GM08714 (cell line): Measurements from ENCODE around the gene KLHL29.

ENCODE experiments used
- H3K4me3 ChIP-seq: fragments of 200-500 bp; sonication (Bioruptor generic); 2 replicates; pipeline ENCODE4 v1.5.1; 2014; ENCODE audit warnings: mild to moderate bottlenecking, low read length, inconsistent platforms
- ZNF274 ChIP-seq: IDR thresholded peaks from 2 replicates; pipeline ENCODE4 v1.6.1; 2012; ENCODE audit warnings: mild to moderate bottlenecking, low read depth, low read length

Gene KLHL29

DNA sequence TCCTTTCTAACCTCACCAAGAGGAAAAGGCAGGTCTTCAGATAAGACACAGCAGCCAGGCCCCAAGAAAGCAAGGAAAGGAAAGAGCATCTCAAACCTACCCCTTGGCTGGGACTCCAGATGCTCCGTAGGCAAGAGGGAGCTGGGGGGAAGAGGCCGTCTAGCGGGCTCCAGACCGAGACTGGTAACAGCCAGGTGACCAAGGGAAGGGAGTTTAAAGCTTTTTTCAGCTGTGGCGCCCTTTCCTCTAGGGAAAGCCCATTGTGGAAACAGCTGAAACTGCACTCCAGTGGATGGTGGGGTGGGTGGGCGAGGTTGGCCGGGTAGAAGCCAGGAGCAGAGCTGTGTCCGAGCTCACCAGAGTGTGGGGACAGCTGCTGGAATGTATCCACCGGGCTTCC is 180.4 kb downstream of the KLHL29 start:
- H3K4me3 ChIP-seq = no peak overlapping the region
- no peak for TF ChIP-seq ZNF274

DNA sequence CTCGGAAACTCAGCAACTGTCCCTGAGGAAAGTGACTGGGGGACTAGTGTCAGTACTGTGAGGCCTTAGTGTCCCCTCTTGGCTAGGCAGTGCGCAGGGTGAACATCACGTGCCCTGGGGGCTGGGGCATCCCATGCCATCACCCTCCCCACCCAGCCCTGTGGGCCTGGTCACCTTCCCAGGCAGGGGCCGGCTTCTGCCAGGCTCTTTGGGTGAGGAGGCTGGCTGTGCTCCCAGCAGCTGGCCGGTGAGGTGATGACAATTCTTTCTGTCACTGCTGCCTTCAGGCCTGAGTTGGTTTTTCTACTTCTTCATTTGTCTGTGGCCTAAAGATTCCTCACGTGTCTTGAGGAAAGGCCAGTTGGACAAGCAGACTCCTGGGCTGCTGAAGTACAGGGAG is 180.8 kb downstream of the KLHL29 start:
- TF ChIP-seq ZNF274 = no peak
- no peak overlapping the region for H3K4me3 ChIP-seq

DNA sequence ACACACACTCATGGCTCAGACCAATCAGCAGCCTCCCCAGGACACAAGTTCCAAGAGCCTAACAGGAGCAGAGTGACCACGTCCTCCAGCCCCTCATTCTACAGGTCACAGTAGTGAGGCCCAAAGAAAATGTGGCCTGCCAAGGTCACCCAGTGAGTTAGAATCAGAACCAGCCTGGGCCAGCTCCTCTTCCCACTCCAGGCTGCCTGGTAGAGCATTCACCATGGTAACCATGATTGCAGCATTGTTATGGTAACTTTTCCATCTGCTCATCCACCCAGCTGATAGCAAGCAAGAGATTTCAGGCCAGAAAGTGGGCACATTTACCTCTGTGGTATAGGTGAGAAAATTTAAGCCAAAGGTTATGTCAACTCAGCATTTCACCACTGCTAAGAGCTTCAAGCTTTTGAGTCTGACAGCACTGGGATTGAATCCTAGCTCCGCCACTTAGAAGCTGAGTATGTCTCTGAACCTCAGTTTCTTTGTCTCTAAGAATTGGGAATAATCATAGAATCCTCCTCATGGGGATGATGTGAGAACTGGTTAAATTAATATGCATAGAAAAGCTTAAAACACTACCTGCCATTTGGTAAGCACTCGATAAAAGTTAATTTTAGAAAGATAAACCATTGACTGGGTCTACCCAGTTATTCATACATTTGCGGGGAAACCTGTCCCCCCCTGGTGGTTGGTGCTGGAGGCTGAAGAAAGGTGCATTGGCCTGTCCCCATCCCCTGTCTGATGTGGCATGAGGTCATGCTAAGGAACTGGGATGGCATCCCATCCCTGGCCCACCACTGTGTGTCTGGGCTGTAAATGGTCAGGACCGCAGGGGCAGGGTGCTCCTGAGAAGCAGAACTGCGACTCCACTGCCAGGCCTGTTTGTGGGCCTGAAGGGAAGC is 181.5 kb downstream of the KLHL29 start:
- H3K4me3 ChIP-seq = no peak overlapping the region
- no peak for TF ChIP-seq ZNF274

DNA sequence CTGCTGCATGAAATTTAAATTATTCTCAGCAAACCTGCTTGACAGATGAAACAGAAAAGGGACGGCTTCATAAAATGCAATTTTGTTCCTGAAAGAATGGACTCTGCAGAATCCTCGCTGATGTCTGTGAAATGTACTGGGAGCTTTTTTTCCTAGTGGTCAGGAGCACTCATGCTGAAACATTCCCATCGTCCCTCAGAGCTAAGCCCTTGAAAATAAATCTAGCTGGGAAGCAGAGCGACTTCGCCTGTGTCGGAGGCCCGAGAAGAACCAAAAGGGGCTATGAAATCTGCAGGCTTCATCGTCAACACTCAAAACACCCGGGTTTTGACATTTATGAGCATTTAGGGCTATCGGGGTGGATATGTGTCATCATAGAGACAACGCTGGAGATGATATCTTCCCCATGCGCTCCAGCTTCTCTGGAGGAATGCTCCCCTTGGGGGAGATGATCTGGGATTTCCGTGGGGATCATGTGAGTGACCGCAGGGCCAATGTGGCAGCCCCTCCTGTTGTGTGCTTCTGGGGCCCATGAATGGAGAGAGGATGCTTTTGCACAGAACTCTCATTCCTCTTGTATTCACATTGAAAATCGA is 182.3 kb downstream of the KLHL29 start:
- no peak overlapping the region for H3K4me3 ChIP-seq
- no peak for TF ChIP-seq ZNF274

DNA sequence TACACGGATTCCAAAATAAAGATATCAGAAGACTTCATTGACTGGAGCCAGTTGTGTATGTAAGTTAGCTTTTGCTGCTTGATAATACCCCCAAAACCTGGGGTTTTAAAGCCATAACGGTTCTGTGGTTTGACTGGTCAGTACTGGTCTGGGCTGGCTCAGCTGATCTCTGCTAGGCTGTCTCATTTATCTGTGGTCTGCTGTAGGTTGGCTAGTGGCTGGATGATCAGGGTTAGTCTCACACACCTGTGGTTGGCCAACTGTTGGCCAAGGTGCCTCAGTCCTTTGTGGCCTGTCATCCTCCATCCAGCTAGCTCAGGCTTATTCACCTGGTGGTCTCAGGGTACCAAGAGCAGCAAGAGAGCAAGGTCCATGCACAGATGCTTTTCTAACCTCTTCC is 183.2 kb downstream of the KLHL29 start:
- H3K4me3 ChIP-seq = no peak overlapping the region
- TF ChIP-seq ZNF274 = no peak

DNA sequence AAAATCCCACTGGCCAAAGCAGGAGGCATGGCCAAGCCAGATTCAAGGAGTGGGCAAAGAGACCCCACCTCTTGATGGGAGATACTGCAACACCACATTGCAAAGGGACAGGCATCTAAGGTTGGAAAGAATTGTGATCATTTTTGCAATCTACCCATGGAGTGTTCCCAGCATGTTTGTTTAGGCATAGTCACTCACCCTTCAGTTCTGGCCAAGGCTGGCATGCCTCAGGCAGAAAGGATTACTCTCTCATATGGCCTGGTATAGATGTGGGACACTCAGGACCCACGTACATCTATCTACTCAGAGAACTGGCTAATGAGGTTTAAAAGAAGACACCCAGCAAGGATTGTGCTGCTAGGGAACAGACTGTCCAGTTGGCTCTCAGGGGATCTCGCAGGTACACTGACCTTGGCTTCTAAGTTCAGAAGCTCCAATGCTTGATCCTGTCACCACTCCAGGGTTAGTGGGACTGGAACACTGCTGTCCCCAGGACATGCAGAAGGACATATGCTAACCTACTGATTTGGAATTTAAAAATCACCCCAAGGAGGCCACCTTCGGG is 183.7 kb downstream of the KLHL29 start:
- TF ChIP-seq ZNF274 = no peak
- H3K4me3 ChIP-seq = no peak overlapping the region

DNA sequence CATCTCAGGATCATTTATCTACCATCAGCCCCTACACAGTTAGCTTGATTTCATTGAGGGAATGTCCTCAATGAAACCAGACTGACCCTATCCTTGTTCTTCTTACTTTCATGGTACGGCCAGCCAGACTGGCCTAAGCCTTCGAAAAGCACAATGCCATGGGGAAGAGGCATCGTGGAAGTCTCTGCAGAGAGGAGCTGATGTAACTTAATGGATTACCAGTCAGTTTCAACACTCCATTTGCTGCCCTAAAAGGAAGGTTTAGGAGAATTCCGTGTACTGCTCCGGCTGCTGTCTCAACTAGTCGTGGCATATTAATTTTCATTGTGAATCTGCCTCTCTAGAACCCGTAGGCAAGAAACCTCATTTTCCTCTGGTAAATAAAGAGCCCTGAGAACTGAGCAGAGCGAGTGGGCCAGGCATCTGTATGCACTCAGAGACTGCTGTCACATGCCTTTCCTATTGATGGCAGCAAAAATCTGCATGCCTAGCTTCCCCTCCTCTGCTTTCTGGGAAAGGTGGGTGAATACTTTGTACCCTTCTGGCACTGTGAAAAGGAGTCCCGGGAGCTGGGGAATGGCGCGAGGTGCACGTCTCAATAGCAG is 184.9 kb downstream of the KLHL29 start:
- no peak overlapping the region for H3K4me3 ChIP-seq
- TF ChIP-seq ZNF274 = no peak

DNA sequence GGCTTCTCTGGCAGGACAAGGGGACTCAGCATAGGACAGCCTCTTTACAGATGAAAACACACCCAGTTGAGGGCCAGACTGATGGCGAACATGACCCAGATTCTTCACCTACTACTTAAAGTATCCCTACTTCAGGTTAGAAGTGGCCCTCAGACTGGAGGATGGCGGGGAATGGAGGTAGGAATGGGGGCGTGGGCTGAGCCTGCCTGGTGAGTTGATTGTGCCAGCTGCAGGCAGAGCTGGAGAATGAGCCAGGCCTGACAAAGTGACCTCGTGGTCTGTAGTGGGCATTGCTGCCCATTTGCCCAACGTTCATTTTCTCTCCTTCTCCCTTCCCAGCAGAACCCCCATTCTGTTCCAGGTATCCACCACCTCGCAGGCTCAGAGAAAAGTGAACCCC is 186.1 kb downstream of the KLHL29 start:
- no peak overlapping the region for H3K4me3 ChIP-seq
- no peak for TF ChIP-seq ZNF274

DNA sequence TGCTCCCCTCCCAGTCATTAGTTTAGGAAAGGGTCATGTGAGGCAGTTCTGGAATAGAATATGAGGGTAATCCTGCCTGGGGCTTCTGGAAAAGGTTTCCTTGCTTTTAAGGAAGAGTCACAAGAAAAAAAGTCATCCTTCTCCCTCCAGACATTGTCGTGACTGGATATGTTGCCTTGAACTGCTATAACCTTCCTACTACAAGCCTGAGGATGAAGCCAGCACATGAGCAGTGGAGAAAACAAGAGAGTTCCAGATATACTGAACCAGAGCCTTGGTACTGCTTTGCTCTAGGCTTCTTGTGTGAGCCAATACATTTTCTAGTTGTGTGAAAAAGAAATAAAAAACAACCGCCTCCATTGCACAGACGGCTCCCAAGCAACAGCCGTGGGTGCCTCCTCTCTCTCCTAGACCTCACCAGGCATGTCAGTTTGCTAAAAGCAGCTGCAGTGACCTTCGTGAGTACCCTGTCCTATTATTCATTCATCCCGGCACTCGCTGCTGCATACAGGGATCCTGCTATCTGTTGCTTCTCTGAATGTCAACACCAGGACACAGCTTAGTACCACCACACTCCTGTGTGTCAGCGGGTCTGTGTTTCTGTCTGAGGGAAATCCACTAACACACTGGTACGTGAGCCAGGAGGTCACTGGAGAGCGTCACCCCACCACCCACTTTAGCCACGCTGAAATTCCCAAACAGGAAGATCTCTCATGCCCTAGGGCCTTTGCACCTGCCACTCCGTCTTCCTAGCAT is 186.7 kb downstream of the KLHL29 start:
- no peak overlapping the region for H3K4me3 ChIP-seq
- TF ChIP-seq ZNF274 = no peak

DNA sequence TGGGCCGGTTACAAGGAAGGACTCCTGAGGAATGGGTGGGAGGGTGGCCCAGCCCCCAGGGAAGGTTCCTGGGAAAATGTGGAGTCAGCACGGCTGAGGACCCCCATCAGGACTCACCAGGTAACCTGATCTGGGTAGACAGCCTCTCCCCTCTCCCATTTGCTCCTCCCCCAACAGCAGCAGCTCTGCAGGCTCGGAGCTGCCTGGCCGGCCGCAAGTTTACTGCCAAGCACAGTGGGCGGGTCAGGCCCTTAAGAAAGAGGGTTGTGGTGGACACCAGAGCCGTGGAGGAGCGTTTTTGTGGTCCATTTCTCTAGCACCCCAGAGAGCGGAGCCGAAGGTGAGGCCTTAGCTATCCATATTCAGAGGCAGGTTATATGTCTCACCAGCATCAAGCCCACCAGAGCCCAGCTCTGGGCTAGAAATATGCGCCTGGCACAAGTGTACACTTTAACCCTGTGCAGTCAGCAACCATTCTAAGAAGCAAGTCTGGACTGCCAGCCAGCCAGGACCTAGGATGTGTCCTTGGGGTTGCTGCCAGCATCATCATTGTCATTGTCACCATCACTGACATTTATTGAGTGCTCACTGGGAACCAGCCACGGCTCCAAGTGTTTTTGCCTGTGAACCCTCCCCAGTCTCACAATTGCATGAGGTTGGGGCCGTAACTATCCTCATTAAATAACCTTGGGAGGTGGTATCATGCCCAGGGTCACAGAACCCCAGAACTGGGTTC is 190.1 kb downstream of the KLHL29 start:
- TF ChIP-seq ZNF274 = no peak
- H3K4me3 ChIP-seq = no peak overlapping the region

DNA sequence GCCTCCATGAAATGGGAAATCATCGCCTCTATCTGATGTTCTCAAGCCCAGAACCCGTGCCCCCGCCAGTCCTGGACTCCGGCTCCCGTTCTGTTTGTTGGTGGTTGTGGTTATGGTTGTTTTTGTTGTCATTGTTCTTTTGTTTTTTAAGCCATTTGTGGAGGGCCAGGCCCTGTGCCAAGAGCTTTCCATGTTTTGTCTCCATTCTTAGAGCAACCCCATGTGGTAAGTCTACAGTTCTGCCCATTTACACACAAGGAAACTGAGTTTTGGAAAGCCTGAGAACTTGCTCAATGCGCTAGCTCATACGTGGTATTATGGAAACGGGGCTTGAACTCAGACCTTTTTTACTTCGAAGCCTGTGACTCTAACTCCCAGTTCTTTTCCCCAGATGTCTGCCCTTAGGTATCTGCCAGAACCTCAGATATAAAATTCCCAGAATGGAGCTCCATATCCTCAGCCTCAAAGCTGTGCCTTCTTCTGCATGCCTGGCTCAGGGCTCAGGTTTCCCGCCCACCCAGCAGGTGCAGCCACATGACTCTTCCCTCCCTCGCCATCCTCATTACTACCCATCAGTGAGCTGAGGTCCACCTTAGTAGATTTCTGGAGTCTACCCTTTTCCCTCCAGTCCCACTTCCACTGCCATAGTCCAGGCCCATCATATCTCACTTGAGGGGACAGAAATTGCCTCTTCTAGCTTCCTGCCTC is 194.1 kb downstream of the KLHL29 start:
- H3K4me3 ChIP-seq = no peak overlapping the region
- TF ChIP-seq ZNF274 = no peak

DNA sequence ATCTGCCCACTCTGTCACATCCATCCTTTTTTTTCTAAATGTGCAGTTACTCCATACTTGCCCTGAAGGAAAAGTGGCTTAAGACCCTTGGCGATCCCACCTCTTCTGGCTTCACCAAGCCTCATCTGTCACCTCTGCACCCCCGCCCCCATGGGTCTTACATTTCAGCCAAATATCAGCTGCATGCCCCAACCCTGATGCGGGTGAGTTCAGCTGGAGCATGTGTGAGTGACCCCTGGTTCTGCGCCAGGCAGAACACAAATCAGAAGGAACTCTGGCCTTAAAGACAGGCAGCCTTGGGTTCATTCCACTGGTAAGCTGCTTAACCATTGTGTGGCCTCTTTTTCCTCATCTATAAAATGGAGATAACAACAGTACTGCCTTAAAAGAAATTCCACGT is 194.7 kb downstream of the KLHL29 start:
- no peak for TF ChIP-seq ZNF274

DNA sequence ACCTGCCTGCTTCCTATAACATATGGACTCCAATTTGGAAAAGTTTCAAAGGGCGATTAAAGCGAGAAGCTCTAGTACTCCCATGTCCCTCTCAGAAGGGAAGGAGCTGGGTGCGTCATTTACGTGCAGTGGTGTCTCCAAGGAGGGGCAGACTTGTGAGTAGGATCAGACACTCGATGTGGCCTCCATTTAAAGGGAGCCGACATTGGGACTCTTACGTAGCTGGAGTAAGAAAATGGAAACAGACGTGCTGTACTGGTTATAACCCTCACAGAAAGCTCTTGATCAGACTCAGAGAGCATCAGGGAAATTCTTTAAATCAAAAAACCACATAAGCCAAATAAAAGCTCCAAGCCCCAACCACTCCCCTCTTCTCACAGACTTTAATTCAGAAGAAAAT is 198.5 kb downstream of the KLHL29 start:
- no peak overlapping the region for H3K4me3 ChIP-seq
- no peak for TF ChIP-seq ZNF274

More for the DNA sequence above, 194.7 kb downstream of the KLHL29 start:
- no peak overlapping the region for H3K4me3 ChIP-seq
